Measurements from ENCODE around the gene LIFR.

LIFR gene

GRCh38 chr5:38532165-38532669 lies 24.2 kb downstream of the LIFR start:
- DNase-seq (ENCODE audit: extremely low read depth, insufficient read length), result no peak
- Histone ChIP-seq H3K27me3 (replicated peaks; ENCODE audit: control insufficient read depth, insufficient read depth, low read length) (no peaks in the 10 kb centered on the region; the same call in 1 of the 2 replicates), H3K36me3 (ENCODE audit: control insufficient read depth, insufficient read depth, low read length) (no peaks in the 10 kb centered on the region), H3K4me3 (replicated peaks; ENCODE audit: low read depth, low read length) (no peak overlapping the region)
- no peak for TF ChIP-seq CTCF (IDR thresholded peaks at IDR 0.05; ENCODE audit: insufficient read depth, low read length, poor library complexity, severe bottlenecking)

GRCh38 chr5:38531518-38531917 lies 24.9 kb downstream of the LIFR start:
- no peak for DNase-seq (ENCODE audit: extremely low read depth, insufficient read length)
- H3K27me3 ChIP-seq (replicated peaks; ENCODE audit: control insufficient read depth, insufficient read depth, low read length), result no peaks in the 10 kb centered on the region; the same call in 1 of the 2 replicates

GRCh38 chr5:38529955-38530646 lies 26.3 kb downstream of the LIFR start:
- H3K27me3 ChIP-seq (replicated peaks; ENCODE audit: control insufficient read depth, insufficient read depth, low read length), result no peaks in the 10 kb centered on the region; the same call in 1 of the 2 replicates
- no peak for TF ChIP-seq CTCF (IDR thresholded peaks at IDR 0.05; ENCODE audit: insufficient read depth, low read length, poor library complexity, severe bottlenecking)
- H3K36me3 ChIP-seq (ENCODE audit: control insufficient read depth, insufficient read depth, low read length), result no peaks in the 10 kb centered on the region
- H3K4me3 ChIP-seq (replicated peaks; ENCODE audit: low read depth, low read length), result no peak overlapping the region
- no peak for DNase-seq (ENCODE audit: extremely low read depth, insufficient read length)

More at GRCh38 chr5:38531518-38531917, 24.9 kb downstream of the LIFR start:
- no peak overlapping the region for H3K4me3 ChIP-seq (replicated peaks; ENCODE audit: low read depth, low read length)
- no peaks in the 10 kb centered on the region for H3K36me3 ChIP-seq (ENCODE audit: control insufficient read depth, insufficient read depth, low read length)
- TF ChIP-seq CTCF (IDR thresholded peaks at IDR 0.05; ENCODE audit: insufficient read depth, low read length, poor library complexity, severe bottlenecking), result no peak

GRCh38 chr5:38528162-38528703 lies 28.2 kb downstream of the LIFR start:
- Histone ChIP-seq H3K27me3 (replicated peaks; ENCODE audit: control insufficient read depth, insufficient read depth, low read length) (no peaks in the 10 kb centered on the region; the same call in 1 of the 2 replicates), H3K4me3 (replicated peaks; ENCODE audit: low read depth, low read length) (no peak overlapping the region), H3K36me3 (ENCODE audit: control insufficient read depth, insufficient read depth, low read length) (no peaks in the 10 kb centered on the region)
- TF ChIP-seq CTCF (IDR thresholded peaks at IDR 0.05; ENCODE audit: insufficient read depth, low read length, poor library complexity, severe bottlenecking), result no peak
- no peak for DNase-seq (ENCODE audit: extremely low read depth, insufficient read length)

GRCh38 chr5:38527475-38527874 lies 29.0 kb downstream of the LIFR start:
- Histone ChIP-seq H3K27me3 (replicated peaks; ENCODE audit: control insufficient read depth, insufficient read depth, low read length) (no peaks in the 10 kb centered on the region; the same call in 1 of the 2 replicates), H3K4me3 (replicated peaks; ENCODE audit: low read depth, low read length) (no peak overlapping the region), H3K36me3 (ENCODE audit: control insufficient read depth, insufficient read depth, low read length) (no peaks in the 10 kb centered on the region)
- TF ChIP-seq CTCF (IDR thresholded peaks at IDR 0.05; ENCODE audit: insufficient read depth, low read length, poor library complexity, severe bottlenecking), result no peak
- no peak for DNase-seq (ENCODE audit: extremely low read depth, insufficient read length)
